Activated T-cell treated with anti-CD3 and anti-CD28 coated beads for 24 hours (primary cell): Measurements from ENCODE around the gene PLCH2.
A peak's percentile ranks its signal among the peaks of the same experiment; 100 is the strongest.

ENCODE experiments used
- DNase-seq: peaks from one replicate; pipeline ENCODE4 v3.0.0-alpha.2; 2020; ENCODE audit warnings: low read depth

PLCH2 gene

DNA sequence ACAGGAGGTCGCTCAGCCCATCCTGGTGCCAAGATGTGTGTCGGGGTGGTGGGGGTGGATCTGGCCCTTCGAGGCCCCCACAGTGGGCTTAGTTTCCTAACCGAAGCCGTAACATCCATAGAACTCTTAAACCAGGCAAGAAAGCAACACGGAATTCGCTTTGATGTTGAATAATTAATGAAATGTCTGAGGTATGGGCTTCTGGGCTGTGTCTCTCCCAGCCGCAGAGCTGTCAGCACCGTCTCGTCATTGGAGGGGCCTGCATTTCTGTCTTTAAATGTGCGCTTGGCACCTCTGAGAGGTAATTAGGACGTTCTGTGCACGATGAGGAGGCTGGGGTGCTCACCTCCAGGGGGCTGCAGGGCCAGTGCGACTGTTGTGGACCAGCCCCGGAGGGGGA, 13.3 kb upstream of the PLCH2 start:
- DNase-seq: no peak

DNA sequence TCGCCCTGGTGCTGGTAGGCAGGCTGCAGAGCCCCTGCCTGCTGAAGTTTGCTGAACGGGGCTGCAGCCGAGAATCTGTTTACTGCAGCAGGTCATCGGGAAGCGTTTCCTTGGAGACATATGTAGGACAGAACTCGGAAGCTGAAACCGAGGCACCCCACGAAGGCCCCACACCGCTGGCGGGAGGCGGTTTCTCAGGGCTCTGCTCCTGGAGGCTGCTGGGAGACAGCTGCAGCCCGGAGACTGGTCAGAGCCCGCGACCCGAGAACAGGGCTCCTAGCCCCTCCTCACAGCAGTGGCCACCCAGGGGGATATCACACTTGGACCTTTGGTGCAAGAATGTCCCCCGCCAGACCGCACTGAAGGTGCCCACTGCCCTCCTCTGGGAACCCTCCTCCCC, 12.7 kb upstream of the PLCH2 start:
- no peak for DNase-seq

DNA sequence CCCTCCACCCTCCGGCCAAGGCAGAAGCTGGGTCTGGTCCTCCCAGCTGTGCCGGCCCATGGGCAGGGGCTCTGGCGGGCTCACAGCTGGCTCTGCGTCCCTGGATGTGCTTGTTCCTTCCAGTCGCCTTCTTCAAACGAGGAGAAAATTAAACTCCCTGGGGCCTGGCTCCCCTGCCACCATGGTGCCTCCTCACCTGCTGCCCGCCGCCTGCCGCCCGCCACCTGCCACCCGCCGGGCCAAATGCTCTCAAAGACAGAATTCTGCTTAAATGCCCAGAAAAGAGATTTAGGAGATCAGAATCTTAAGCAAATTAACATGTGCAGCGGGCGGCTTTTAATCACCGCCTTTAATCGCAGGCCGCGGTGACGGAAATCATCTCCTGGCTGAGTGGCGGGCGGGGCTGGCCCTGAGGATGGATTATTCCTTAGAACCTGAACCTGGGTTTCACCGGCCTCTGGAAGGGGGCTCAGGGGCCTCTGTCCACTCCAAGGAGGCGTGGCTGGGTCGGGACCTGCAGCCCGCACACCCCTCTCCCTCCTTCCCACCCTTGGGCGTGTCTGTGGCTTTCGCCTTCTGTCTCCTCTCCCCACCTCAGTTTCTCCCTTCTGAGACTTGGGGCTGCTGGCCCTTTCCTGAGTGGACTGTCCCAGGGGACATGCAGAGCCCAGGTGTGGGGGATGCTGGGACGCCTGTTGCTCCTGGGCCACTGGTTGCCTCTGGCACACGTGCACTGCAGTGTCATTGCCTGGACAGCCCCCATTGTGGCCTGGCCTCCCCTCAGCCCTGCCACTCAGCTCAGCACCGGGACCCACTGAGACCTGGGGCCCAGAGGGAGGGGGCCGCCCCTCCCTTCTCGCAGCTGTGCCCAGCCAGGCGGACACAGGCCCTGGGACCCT, 10.5 kb upstream of the PLCH2 start:
- no peak for DNase-seq

DNA sequence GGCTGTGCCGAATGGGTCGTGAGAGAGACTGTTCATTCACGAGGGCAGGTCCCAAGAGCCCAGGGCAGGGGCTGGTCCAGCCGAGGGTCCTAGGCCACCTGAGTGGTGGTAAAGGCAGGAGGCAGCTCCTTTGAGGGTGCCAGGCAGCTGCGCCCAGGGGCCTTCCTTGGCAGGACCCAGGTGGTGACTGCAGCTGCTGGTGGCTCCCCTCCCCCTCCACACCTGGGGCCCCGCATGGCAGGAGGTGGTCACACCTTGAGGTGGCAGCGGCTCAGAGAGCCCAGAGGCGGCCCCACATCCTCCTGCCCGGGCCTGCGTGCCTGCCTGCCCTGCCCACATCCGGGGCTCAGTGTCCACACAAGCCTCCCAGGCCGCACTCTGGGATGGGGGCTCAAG, 9.8 kb upstream of the PLCH2 start:
- DNase-seq: no peak

DNA sequence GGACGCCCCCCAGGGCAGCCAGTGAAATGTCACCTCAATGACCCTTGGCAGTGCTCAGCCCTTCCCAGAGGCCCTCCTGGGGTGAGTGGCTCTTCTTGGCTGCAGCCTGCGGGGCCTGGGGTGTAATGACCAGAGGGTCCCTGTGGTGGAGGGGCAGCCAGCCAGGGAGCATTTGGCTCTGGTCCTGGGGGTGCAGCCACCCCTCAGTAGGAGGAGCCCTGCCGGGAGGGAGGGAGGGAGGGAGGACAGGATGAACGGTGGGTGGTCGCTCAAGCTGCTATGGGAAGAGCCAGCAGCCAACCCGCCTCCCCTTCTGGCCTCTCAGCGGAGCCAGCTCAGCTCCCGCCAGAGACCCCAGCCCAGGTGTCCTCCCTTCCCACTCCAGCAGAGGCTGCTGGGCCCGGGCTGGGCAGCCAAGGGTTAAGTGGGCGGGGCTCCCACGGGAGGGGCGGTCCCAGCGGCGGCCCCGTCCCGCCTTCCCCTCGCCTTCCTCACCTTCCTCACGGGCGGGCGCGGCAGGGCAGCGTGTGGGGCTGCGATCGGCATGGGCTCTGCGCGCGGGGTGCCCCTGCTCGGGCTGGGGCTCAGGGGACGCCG, 9.0 kb upstream of the PLCH2 start:
- peak; percentile 16 for DNase-seq

DNA sequence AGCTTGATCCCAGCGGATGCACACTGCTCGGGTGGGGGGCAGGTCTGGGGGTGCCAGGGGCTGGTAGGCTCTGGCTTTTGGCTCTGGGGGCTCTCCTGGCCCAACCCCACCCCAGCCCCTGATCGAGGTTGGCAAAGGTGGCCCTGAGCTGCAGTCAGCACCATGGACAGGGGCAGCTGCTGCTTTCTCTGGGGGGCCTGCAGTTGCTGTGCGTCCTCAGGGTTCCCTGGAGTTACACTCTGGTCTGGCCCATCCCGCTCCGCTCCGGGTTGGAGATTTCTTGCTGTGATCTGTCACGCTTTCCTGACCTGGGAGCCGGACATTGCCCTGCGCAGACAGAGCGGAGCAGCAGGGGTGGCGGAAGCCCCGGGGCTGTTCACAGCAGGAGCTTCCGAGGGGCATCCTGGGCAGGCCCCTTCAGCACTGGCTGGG, 8.0 kb upstream of the PLCH2 start:
- DNase-seq: peak; percentile 4

DNA sequence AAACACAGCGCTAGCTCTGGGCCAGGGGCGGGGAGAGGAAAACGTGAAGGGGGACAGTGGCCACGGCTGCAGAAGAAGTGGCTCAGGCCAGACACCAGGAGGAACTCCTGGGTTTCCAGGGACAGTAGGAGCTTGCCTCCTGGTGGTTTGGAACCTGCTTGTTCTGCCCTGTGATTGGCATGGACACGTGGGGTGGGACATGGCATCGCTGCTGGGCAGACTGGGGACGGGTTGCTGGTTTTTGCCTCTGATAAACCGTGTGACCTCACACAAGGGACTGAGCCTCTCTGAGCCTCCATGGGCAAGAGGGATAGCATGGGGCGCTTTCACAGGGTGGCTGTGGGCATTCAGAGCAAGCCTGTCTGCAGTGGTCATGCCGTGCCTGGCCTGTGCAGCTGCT, 7.5 kb upstream of the PLCH2 start:
- no peak for DNase-seq

DNA sequence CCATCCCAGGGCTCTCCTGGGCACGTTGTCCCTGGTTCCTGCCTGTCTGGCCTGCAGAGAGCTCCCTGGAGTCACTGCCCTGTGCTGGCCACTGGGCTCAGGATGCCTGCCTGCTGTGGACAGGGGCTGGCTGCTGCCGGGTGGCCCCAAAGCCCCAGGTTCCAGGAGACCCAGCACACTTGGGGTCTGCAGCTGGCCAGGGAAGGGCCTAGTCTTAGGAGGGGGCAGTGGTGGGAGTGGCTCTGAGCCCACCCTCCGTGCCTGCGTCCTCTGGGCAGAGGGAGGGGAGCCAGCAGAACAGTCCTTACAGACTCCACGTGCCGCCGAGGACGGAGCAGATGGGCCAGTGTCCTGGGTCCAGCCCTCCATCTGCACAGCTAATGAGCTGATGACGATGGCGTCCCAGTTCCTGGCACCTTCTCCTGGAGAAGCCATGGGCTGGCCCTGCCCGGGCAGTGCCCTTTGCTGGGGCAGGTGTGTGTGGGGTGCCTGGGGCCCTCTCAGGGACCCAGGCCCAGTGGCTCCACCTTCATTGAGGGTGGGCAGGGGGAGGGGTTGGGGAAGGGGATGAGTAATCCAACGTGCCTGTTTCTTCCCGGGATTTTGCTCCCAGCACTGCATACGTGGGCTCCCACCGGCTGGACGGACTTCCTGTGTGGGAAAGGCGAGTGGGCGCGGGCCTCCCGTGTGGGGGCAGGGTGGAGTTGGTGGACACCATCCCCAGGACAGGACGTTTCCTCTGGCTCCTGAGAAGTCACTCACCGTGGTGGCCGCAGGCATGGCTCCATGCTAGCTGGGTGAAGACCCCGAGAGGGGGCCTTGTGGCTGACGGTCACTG, 6.8 kb upstream of the PLCH2 start:
- no peak for DNase-seq

DNA sequence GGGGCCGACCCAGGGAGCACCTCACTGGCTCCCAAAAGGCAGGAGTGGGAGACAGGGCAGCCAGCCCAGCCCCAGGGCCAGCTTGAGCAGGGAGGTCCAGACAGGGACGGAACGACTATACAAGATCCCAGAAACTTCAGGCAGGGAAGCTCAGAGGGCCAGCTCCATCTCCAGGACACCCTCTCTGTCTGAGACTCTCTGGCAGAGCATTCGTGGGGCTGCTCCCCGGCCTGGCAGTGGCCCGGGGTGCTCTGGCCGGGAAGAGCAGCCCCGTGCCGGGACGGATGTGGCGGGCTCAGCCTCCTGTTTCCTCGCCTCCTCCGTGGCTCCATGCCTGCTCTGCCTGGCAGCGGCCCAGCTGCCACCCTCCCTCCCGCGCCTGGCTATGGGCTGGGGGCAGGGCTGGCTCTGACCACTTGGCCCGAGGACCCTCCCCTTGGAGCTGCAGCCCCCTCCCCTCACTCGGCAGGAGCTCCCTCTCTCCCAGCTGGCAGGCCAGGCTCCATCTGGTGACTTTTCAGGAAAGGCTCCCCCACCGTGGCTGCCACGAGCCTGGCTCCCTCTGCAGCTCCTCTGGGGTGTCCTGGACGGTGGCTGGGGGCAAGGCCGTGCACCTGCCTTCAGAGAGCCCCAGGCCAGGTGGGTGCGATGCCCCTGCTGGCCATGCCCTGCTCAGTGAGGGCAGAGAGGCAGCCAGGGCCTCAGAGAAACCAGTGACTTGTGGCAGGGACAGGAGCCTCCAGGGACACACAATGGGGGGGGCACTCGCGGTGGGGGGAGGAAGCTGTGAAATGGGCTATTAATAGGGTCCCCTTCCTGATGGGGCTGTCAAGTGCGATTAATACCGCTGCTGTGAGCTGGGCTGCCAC, 5.6 kb upstream of the PLCH2 start:
- no peak for DNase-seq

DNA sequence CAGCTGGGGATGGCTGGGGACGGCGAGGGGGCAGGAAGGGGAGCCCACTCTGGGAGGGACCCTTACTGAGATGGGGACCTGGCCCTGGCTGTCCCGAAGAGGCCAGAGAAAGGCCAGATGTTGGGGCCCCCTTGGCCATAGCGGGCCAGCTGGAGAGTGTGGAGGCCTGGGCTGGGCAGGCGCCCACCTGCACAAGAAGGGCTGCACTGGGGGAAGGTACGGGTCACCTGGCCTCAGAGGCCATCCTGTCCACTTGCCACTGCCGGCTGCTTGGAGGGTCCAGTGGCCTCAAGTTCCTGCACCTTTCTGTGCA, 5.0 kb upstream of the PLCH2 start:
- DNase-seq: no peak

DNA sequence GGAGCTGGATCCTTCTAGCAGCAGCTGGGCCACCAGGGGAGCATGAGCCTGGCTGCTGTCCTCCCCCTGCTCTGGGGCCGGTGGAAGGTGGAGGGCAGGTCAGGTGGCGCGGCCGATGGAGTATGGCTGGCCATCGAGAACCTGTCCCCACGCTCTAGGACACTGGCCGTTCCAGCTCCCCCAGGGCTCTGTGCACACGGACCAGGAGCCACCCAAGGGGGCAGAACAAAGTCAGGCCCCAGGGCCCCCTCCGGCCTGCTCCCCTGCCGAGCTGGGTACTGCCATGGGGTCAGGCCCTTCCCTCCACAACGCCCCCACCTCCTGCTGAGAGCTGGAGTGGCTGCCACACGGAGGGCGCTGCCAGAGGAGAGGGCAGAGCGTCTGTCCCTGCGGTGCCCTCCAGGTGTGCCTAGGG, 4.5 kb upstream of the PLCH2 start:
- DNase-seq: no peak

DNA sequence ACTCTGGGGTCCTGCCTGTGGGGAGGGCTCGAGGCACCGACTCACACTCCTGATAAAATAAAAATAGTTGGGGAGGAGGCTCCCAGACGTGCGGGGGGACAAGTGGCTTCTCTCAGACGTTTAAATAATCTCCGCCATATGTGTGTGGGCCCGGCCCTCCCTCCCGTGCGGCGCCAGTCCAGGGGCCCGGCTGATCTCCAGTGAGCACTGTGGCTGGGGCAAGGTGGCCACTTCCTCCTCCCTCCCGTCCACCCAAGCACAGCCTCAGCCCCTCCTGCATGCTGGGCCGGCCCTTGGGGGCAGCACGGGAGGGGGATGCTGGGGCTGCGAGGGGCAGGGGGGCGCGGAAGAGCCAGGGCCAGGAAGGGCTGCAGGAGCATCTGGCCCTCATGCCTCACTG, 4.0 kb upstream of the PLCH2 start:
- no peak for DNase-seq

DNA sequence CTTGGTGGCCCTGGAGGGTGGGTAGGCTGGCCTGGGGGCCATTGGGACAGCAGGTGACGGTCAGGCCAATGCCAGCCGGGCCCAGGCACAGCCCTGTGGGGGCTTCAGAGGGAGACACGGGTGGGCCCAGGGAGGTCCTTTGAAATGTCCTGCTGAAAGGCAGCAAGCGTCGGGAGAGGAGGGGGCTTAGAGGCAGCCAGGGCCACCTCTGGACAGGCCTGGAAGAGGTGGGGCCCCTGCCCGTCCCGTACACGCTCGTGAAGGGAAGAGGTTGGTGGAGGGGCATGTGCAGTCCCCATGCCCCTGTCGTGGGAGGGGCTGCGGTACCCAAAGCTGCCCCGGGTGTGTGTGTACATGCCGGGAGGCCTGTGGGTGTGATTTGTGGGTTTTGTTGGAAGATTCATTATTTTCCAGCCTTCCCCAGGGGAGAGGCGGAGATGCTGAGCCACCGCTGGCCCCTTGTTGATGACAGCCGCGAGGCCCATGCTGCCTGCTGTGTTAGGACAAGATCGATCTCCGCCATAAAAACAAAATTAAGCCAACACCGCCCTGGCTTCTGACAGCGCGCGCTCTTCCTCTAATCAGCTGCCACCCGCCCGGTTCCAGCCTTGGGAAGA, 3.4 kb upstream of the PLCH2 start:
- DNase-seq: no peak

DNA sequence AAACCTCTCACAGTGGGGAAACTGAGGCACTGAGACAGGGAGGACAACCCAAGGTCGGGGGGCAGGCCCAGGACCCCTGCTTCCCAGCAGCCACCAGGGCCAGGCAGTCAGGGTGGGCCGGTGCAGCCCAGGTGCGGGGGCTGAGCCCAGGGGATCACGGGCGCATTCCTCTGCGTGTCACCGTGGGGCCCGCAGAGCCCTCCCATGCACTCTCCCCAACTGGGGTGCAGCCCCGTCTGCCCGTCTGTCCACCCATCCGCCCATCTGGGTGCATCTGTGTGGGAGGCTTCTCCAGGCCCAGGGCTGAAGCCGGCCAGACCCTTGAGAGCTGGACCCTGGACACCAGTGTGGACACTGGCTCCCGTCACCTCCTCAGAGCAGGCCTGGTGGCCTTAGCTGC, 2.9 kb upstream of the PLCH2 start:
- DNase-seq: no peak

DNA sequence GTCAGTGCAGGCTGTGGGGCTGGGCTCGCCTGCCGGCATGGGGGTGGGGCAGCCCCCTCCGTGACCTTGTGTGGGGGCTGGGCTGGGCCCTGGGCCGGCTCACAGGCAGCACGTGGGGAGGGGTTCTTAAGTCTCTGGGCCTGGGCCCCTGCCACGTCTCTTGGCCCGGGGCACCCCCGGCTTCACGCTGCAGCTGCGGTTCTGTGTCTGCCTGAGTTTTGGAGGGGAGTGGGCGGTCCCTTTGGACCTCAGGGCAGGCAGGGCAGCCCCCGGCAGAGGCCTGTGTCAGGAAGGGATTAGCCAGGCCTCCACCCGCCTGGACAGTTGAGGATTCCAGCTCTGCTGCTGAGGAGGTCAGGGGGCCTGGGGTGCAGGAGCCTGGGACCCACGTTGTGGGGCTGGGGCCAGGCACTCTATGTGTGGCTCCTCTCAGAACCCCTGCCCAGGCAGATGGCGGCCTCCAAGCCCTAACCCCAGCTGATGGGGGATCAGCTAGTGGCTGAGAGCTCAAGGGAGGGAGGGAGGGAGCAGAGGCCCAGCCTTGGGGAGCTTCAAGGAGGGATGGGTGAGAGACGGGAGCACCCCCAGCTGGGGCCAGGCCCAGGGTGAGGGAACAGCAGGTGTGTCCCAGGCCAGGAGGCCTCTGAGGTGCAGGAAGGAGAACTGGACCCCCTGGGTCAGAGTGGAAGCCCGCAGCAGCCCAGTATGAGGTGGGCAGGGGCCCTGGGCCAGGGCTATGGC, 1.8 kb upstream of the PLCH2 start:
- DNase-seq: no peak

DNA sequence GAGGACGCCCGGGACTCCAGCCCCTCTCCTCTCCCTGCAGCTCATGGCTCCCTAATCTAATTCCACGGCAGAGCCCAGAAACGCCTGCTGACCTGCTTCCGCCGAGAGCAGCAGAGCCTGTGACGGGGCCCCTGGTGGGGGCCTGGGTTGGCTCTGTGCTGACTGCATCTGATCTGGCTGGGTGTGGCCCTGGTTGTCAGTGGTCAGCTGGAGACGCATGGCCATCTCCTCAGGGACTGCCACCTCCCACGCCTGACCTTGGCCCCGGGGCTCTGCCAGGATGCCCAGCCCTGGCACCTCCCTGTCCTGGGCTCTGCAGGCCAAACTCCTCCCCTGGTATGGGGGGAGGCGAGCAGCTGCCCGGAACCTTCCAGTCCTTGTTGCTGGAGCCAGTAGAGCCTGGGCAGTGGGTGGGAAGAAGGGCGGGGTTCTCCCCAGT, 1.1 kb upstream of the PLCH2 start:
- no peak for DNase-seq

DNA sequence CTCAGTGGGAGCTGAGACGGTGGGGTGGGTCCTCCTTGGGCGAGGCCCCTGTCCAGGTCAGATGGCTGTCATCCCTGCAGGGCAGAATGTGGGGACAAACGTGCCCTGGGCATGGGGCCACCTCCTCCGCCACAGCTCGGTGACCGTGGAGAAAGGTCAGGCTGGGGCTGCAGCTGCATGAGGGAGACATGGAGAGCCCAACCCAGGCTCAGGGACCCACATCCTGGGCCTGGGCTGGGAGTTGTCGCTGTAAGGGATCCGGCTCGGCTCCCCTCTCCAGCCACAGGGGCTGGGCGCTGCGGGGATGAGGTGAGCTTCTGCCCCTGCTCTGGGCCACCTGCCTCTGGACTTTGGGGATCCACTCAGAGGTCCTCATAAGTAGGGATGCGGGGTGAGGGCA, 518 bp upstream of the PLCH2 start:
- DNase-seq: no peak

DNA sequence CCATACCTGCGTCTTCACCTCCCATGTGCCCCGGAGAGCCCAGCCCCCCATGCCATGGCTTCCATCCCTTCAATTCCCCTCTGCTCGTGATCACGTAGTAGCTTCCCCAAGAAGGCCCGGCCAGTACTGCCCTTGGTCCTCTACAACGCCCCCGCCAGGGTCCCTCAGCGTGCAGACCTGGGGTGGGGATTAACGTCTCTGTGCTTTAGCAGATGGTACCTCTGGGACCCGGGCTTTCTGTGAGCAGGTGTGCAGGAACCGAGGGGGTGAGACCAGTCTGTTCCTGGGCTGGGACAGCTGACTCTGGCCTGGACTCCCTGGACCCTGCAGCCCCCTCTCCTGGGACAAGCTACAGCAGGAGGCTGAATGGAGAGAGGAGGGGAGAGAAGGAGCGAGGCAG, 1.2 kb downstream of the PLCH2 start:
- no peak for DNase-seq

DNA sequence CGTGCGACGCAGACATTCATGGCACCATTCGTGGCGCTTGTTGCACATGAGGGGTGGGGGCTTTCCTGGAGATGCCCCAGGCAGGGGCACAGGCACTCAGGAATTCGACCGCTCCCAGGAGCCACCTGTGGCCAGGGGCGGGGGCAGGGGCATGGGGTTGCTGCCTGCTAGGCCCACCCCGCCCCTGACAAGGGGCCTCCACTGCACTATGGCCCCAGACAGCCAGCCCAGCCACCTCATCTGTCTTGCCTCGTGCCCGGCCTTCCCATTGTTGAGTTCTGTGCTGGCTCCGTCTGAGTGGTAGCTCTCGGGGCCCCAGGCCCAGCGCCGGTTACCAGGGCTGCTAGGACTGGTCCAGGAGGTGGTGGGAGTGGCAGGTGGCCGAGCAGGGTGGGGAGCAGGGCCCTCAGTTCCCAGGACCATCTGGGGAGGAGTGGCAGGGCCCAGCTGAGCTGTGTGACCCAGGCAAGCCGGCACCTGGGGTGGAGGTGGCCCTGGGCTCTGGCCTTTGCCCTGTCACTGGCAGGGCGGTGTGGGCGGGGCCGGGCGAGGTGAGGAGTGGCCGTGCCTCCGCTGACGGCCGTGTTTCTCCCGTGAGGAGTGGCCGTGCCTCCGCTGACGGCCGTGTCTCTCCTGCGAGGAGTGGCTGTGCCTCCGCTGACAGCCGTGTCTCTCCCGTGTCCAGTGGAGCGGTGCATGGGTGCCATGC, 1.9 kb downstream of the PLCH2 start:
- DNase-seq: no peak

DNA sequence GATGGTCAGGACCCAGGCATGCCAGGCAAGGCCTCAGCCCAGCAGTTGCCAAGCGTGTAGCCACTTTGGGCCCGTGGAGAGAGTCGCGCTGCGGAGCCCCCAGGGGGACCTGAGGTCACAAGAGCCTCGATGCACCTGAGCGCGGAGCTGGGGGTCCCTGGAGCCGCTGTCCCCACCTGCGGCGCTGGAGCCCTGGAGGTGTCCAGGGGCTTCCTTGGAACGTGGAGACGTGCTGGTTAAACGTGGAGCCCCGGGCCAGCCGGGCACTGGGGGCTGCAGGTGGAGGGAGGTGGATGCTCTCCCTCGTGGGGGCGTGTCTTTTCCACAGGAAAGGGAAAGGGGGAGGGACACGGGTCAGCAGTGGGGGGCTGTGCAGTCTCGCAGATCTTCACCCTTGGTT, 3.1 kb downstream of the PLCH2 start:
- no peak for DNase-seq
